HCT116 (cell line): ENCODE results near the gene NUMB. TPM values are rescaled to one million over a fixed set of nuclear protein-coding genes. Genes with fewer than 3 reads are reported as not detected.

Source experiments
- ATAC-seq: fragments of 200-7000 bp; cut with Tn5 transposase; 2 replicates; pipeline ENCODE4 v1.9.1; 2020; ENCODE audit warnings: mild to moderate bottlenecking, moderate library complexity
- BruUV-seq: library from RNA; stranded (reverse); fragments of 400-500 nt; replicated peaks from 2 replicates; lab custom pipeline; 2021; lab: Mats Ljungman, UMichigan
- CTCF ChIA-PET: fragments of 300-600 bp; sonication (Branson Sonifier 250); formaldehyde crosslinking; loops from one replicate; lab custom pipeline; 2021; ENCODE audit warnings: antibody characterized with exemption; lab: Charles Lee
- POLR2A ChIA-PET: fragments of 300-600, 350-600 bp; sonication (Branson Sonifier 250); formaldehyde crosslinking; loops from one replicate; lab custom pipeline; 2021; ENCODE audit warnings: antibody characterized with exemption; lab: Charles Lee
- RAD21 ChIA-PET, 2 experiments: fragments of 300-600 bp; sonication (Branson Sonifier 250); formaldehyde crosslinking; loops; one replicate each; lab custom pipeline; 2023; ENCODE audit warnings: low total read pairs in 2 of 2; ENCODE audit not compliant: uncharacterized antibody in 2 of 2, unreplicated experiment in 2 of 2, low non-redundant PET in 1 of 2; lab: Charles Lee
- DNase-seq: peaks from one replicate; pipeline ENCODE4 v3.0.0-alpha.2; 2010; ENCODE audit warnings: low read depth, low spot score
- H2AFZ ChIP-seq: fragments of 200-600 bp; shearing (Covaris generic), sonication (generic); 2 replicates; pipeline ENCODE4 v1.6.1; 2017; ENCODE audit warnings: low read depth, mixed run types, mixed read lengths, antibody characterized with exemption, low read length; ENCODE audit not compliant: poor library complexity, severe bottlenecking
- H3K27ac ChIP-seq: 2 replicates; pipeline ENCODE4 v1.5.1; 2012; ENCODE audit warnings: low read depth, low read length
- H3K27me3 ChIP-seq: fragments of 200-600 bp; sonication (generic); 2 replicates; pipeline ENCODE4 v1.6.1; 2016; ENCODE audit warnings: mixed run types, low read length, mixed read lengths; ENCODE audit not compliant: insufficient read depth
- H3K36me3 ChIP-seq, 2 experiments: fragments of 200-500 bp in 1 of 2; fragments of 200-600 bp in 1 of 2; sonication (Bioruptor generic) in 1 of 2; sonication (generic) in 1 of 2; 2 replicates each; pipeline versions ENCODE4 v1.5.1 to v1.6.1; 2014 to 2016; ENCODE audit warnings: low read length in 2 of 2, inconsistent platforms in 1 of 2, mixed read lengths in 1 of 2, mixed run types in 1 of 2; ENCODE audit not compliant: insufficient read depth in 2 of 2, control insufficient read depth in 1 of 2
- H3K4me1 ChIP-seq, 2 experiments: fragments of 200-600 bp in 1 of 2; sonication (generic) in 1 of 2; 2 replicates each; pipeline versions ENCODE4 v1.5.1 to v1.6.1; 2012 to 2017; ENCODE audit warnings: low read length in 2 of 2, inconsistent platforms in 1 of 2, mild to moderate bottlenecking in 1 of 2, mixed read lengths in 1 of 2, mixed run types in 1 of 2, moderate library complexity in 1 of 2; ENCODE audit not compliant: insufficient read depth in 2 of 2, control insufficient read depth in 1 of 2
- H3K4me2 ChIP-seq: fragments of 200-600 bp; sonication (generic); 2 replicates; pipeline ENCODE4 v1.6.1; 2017; ENCODE audit warnings: mixed run types, low read length, mixed read lengths
- H3K4me3 ChIP-seq, 2 experiments: fragments of 200-600 bp in 1 of 2; sonication (generic) in 1 of 2; replicated peaks in 1 of 2; 2 replicates each; pipeline ENCODE4 v1.5.1; 2011 to 2016; ENCODE audit warnings: low read length in 2 of 2, control low read depth in 1 of 2, low read depth in 1 of 2, mild to moderate bottlenecking in 1 of 2, mixed read lengths in 1 of 2, mixed run types in 1 of 2
- H3K79me2 ChIP-seq: fragments of 200-600 bp; sonication (generic); 2 replicates; pipeline ENCODE4 v1.6.1; 2017; ENCODE audit warnings: mild to moderate bottlenecking, mixed run types, low read length, moderate library complexity, mixed read lengths; ENCODE audit not compliant: insufficient read depth
- H3K9ac ChIP-seq: fragments of 200-600 bp; sonication (generic); 2 replicates; pipeline ENCODE4 v1.6.1; 2016; ENCODE audit warnings: low read length, mixed read lengths
- H3K9me2 ChIP-seq: fragments of 200-600 bp; sonication (generic), shearing (Covaris generic); 2 replicates; pipeline ENCODE4 v1.6.1; 2017; ENCODE audit warnings: mixed run types, mild to moderate bottlenecking, moderate library complexity; ENCODE audit not compliant: insufficient read depth
- H3K9me3 ChIP-seq, 2 experiments: fragments of 200-500 bp in 1 of 2; fragments of 200-600 bp in 1 of 2; sonication (Bioruptor generic) in 1 of 2; sonication (generic) in 1 of 2; 2 replicates each; pipeline ENCODE4 v1.6.1; 2014 to 2017; ENCODE audit warnings: low read length in 2 of 2, mixed read lengths in 2 of 2, inconsistent platforms in 1 of 2, low read depth in 1 of 2, mild to moderate bottlenecking in 1 of 2, mixed run types in 1 of 2, moderate library complexity in 1 of 2; ENCODE audit not compliant: control insufficient read depth in 1 of 2, insufficient read depth in 1 of 2
- H4K20me1 ChIP-seq: fragments of 200-600 bp; sonication (generic), shearing (Covaris generic); 2 replicates; pipeline ENCODE4 v1.6.1; 2017; ENCODE audit warnings: mixed run types, mild to moderate bottlenecking, moderate library complexity; ENCODE audit not compliant: insufficient read depth
- EZH2 ChIP-seq: fragments of 200-600 bp; sonication (generic); IDR thresholded peaks from 2 replicates; pipeline ENCODE4 v1.6.1; 2017; ENCODE audit warnings: antibody characterized with exemption, mixed run types
- JUND ChIP-seq: IDR thresholded peaks from 2 replicates; pipeline ENCODE4 v1.6.1; 2012
- RAD21 ChIP-seq: IDR thresholded peaks from 2 replicates; pipeline ENCODE4 v1.6.1; 2012; ENCODE audit warnings: low read depth, mild to moderate bottlenecking
- SIN3A ChIP-seq: IDR thresholded peaks from 2 replicates; pipeline ENCODE4 v1.6.1; 2012; ENCODE audit warnings: low read depth
- SP1 ChIP-seq: IDR thresholded peaks from 2 replicates; pipeline ENCODE4 v1.6.1; 2012; ENCODE audit warnings: low read depth
- intact Hi-C: fragments of 100-400 bp; cut with micrococcal nuclease; formaldehyde crosslinking; loops from 2 replicates; pipeline ENCODE4 v1.10.0; 2022
- total RNA-seq: library from RNA; stranded (reverse); gene quantifications from one replicate; pipeline ENCODE4 v1.2.1, GENCODE V29; 2021; ENCODE audit not compliant: unreplicated experiment
- TF ChIP-seq, protein P1 (sequence below): IDR thresholded peaks from 2 replicates; pipeline ENCODE4 v1.6.1; 2012
- TF ChIP-seq, protein P2 (sequence below), 3 experiments: fragments of 200-600 bp in 1 of 3; sonication (generic) in 1 of 3; IDR thresholded peaks in 2 of 3; conservative IDR thresholded peaks in 1 of 3; 2 replicates each; pipeline ENCODE4 v1.5.1; 2012 to 2017; ENCODE audit warnings: low read depth in 2 of 3, low read length in 2 of 3, antibody characterized with exemption in 1 of 3, borderline replicate concordance in 1 of 3, control low read depth in 1 of 3, mild to moderate bottlenecking in 1 of 3, mixed read lengths in 1 of 3, mixed run types in 1 of 3, moderate library complexity in 1 of 3; ENCODE audit not compliant: insufficient read depth in 1 of 3
- TF ChIP-seq, protein P3 (sequence below): IDR thresholded peaks from 2 replicates; pipeline ENCODE4 v1.6.1; 2012

NUMB gene
- total RNA-seq, 1 experiment from 2014 or later, result 43.0 TPM

DNA sequence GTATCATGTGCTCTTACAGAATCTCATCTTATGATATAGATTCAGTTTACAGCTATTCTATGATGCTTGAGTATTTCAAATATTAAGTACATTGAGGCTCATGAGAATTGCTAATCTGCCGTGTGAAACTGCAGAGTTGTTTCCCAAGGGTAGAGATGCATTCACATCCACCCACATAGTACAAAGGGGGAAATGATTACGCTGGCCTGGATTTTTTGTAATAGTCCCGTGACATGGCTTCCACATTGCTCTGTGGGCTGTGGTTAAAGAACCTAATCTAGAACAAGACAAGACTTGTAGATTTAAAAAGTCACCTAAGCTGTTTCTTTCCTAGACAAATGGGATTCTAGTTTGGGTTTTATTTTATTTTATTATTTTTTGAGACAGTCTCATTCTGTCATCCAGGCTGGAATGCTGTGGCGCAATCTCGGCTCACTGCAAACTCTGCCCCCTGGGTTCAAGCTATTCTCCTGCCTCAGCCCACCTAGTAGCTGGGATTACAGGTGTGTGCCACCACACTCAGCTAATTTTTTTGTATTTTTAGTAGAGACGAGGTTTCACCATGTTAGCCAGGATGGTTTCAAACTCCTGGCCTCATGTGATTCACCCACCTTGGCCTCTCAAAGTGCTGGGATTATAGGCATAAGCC is 19.4 kb upstream of the NUMB start:
- Histone ChIP-seq H3K9ac (no peak overlapping the region), H3K4me1 (no peaks in the 10 kb centered on the region), H3K4me2 (no peak overlapping the region), H3K27ac (no peak overlapping the region), H3K9me2 (no peaks in the 10 kb centered on the region), H3K9me3 (no peaks in the 10 kb centered on the region), H3K27me3 (no peaks in the 10 kb centered on the region), H3K79me2 (no peaks in the 10 kb centered on the region), H4K20me1 (no peaks in the 10 kb centered on the region), H2AFZ (no peak overlapping the region), H3K4me3 (no peak overlapping the region), H3K36me3 (no peaks in the 10 kb centered on the region)
- ChIA-PET CTCF (no interaction called here), POLR2A (no interaction called here), RAD21 (no interaction called here)
- ATAC-seq (no peak), DNase-seq (no peak)
- intact Hi-C loops, result loop anchor here (10.0 kb wide), 1 partner anchor 573 kb away; no protein-coding TSS in a partner anchor
- TF ChIP-seq, protein P1, sequence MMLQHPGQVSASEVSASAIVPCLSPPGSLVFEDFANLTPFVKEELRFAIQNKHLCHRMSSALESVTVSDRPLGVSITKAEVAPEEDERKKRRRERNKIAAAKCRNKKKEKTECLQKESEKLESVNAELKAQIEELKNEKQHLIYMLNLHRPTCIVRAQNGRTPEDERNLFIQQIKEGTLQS, result no peak
- TF ChIP-seq SIN3A, result no peak
- TF ChIP-seq, protein P2, sequence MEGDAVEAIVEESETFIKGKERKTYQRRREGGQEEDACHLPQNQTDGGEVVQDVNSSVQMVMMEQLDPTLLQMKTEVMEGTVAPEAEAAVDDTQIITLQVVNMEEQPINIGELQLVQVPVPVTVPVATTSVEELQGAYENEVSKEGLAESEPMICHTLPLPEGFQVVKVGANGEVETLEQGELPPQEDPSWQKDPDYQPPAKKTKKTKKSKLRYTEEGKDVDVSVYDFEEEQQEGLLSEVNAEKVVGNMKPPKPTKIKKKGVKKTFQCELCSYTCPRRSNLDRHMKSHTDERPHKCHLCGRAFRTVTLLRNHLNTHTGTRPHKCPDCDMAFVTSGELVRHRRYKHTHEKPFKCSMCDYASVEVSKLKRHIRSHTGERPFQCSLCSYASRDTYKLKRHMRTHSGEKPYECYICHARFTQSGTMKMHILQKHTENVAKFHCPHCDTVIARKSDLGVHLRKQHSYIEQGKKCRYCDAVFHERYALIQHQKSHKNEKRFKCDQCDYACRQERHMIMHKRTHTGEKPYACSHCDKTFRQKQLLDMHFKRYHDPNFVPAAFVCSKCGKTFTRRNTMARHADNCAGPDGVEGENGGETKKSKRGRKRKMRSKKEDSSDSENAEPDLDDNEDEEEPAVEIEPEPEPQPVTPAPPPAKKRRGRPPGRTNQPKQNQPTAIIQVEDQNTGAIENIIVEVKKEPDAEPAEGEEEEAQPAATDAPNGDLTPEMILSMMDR (IDR thresholded peaks at IDR 0.05 in 2 of 3, conservative IDR thresholded peaks at IDR 0.05 in 1 of 3; ENCODE audit: borderline replicate concordance in 1 of 3, insufficient read depth in 1 of 3, low read depth in 2 of 3, low read length in 2 of 3), result no peak
- TF ChIP-seq EZH2, result no peak
- TF ChIP-seq SP1, result no peak
- no peak for TF ChIP-seq JUND
- TF ChIP-seq RAD21, result no peak
- TF ChIP-seq, protein P3, sequence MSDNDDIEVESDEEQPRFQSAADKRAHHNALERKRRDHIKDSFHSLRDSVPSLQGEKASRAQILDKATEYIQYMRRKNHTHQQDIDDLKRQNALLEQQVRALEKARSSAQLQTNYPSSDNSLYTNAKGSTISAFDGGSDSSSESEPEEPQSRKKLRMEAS, result no peak
- no TSS peak for BruUV-seq
